GM23338 (cell line): ENCODE results near the gene FMOD. TPM values are rescaled to one million over a fixed set of nuclear protein-coding genes. Genes with fewer than 3 reads are reported as not detected.

Source experiments
- ATAC-seq: fragments of 200-7000 bp; cut with Tn5 transposase; 3 replicates; pipeline ENCODE4 v1.9.1; 2020
- DNase-seq: peaks from one replicate; pipeline ENCODE4 v3.0.0-alpha.2; 2015; ENCODE audit warnings: low spot score
- H2AFZ ChIP-seq: fragments of 200-600 bp; sonication (generic); 2 replicates; pipeline ENCODE4 v1.8.0; 2016; ENCODE audit warnings: antibody characterized with exemption, mild to moderate bottlenecking, moderate library complexity
- H3F3A ChIP-seq: fragments of 200-600 bp; sonication (generic); replicated peaks from 2 replicates; pipeline ENCODE4 v1.8.0; 2017; ENCODE audit warnings: antibody characterized with exemption, mixed run types, low read depth
- H3K27ac ChIP-seq: fragments of 200-600 bp; sonication (generic); 2 replicates; pipeline ENCODE4 v1.6.1; 2016; ENCODE audit warnings: low read depth
- H3K27me3 ChIP-seq: fragments of 200-600 bp; sonication (generic); 2 replicates; pipeline ENCODE4 v1.8.0; 2016; ENCODE audit warnings: mild to moderate bottlenecking, mixed run types, moderate library complexity; ENCODE audit not compliant: insufficient read depth
- H3K36me3 ChIP-seq: fragments of 200-600 bp; sonication (generic); 2 replicates; pipeline ENCODE4 v1.8.0; 2016; ENCODE audit warnings: mild to moderate bottlenecking; ENCODE audit not compliant: insufficient read depth
- H3K4me1 ChIP-seq: fragments of 200-600 bp; sonication (generic); 2 replicates; pipeline ENCODE4 v1.8.0; 2016; ENCODE audit warnings: mild to moderate bottlenecking, moderate library complexity; ENCODE audit not compliant: insufficient read depth
- H3K4me2 ChIP-seq: fragments of 200-600 bp; sonication (generic); 2 replicates; pipeline ENCODE4 v1.7.1; 2017; ENCODE audit warnings: mixed run types
- H3K4me3 ChIP-seq: fragments of 200-600 bp; sonication (generic); 2 replicates; pipeline ENCODE4 v1.6.1; 2016; ENCODE audit warnings: mixed run types
- H3K79me2 ChIP-seq: fragments of 200-600 bp; sonication (generic); replicated peaks from 2 replicates; pipeline ENCODE4 v1.8.0; 2017; ENCODE audit warnings: mild to moderate bottlenecking; ENCODE audit not compliant: insufficient read depth
- H3K9me2 ChIP-seq: fragments of 200-600 bp; sonication (generic); 2 replicates; pipeline ENCODE4 v1.8.0; 2017; ENCODE audit not compliant: insufficient read depth
- H4K20me1 ChIP-seq: fragments of 200-600 bp; sonication (generic); replicated peaks from 2 replicates; pipeline ENCODE4 v1.8.0; 2017; ENCODE audit warnings: mild to moderate bottlenecking; ENCODE audit not compliant: insufficient read depth
- H3K27ac Mint-ChIP-seq: 2 replicates; pipeline ENCODE4 v1.8.0; 2020; ENCODE audit warnings: inconsistent platforms, mild to moderate bottlenecking, moderate library complexity, mixed read lengths
- H3K27me3 Mint-ChIP-seq: 3 replicates; pipeline ENCODE4 v1.8.0; 2022; ENCODE audit warnings: low read depth, mild to moderate bottlenecking, moderate library complexity, mixed read lengths, inconsistent platforms; ENCODE audit not compliant: insufficient read depth, poor library complexity
- H3K36me3 Mint-ChIP-seq: 3 replicates; pipeline ENCODE4 v1.8.0; 2021; ENCODE audit warnings: low read depth, mild to moderate bottlenecking, inconsistent platforms, moderate library complexity, mixed read lengths
- H3K4me1 Mint-ChIP-seq: 3 replicates; pipeline ENCODE4 v1.8.0; 2020; ENCODE audit warnings: mild to moderate bottlenecking, inconsistent platforms, mixed read lengths
- H3K4me3 Mint-ChIP-seq: 3 replicates; pipeline ENCODE4 v1.8.0; 2021; ENCODE audit warnings: moderate library complexity, mild to moderate bottlenecking, inconsistent platforms, mixed read lengths
- H3K9me3 Mint-ChIP-seq: 3 replicates; pipeline ENCODE4 v1.8.0; 2020; ENCODE audit warnings: moderate library complexity, mild to moderate bottlenecking, inconsistent platforms, mixed read lengths
- CREB1 ChIP-seq: fragments of 250-450 bp; sonication (Bioruptor Pico); IDR thresholded peaks from 2 replicates; pipeline ENCODE4 v1.5.0; 2020; ENCODE audit warnings: low read depth, mild to moderate bottlenecking, moderate library complexity
- CTCF ChIP-seq, 2 experiments: fragments of 200-600 bp in 1 of 2; sonication (generic) in 1 of 2; conservative IDR thresholded peaks; 2 replicates each; pipeline versions ENCODE4 v1.5.1 to v1.6.1; 2016 to 2017; ENCODE audit warnings: antibody characterized with exemption in 2 of 2, low read depth in 2 of 2, mild to moderate bottlenecking in 2 of 2, moderate library complexity in 1 of 2
- ETS1 ChIP-seq: IDR thresholded peaks from 2 replicates; pipeline ENCODE4 v1.6.1; 2016; ENCODE audit warnings: antibody characterized with exemption
- EZH2 ChIP-seq: fragments of 200-600 bp; sonication (generic); IDR thresholded peaks from one replicate; pipeline ENCODE4 v1.8.0; 2017; ENCODE audit warnings: antibody characterized with exemption, mild to moderate bottlenecking, low read depth; ENCODE audit not compliant: unreplicated experiment
- EZH2phosphoT487 ChIP-seq: fragments of 200-600 bp; sonication (generic); IDR thresholded peaks from one replicate; pipeline ENCODE4 v1.8.1; 2018; ENCODE audit warnings: antibody characterized with exemption; ENCODE audit not compliant: unreplicated experiment
- JUNB ChIP-seq: IDR thresholded peaks from one replicate; pipeline ENCODE4 v1.6.1; 2016; ENCODE audit warnings: antibody characterized with exemption; ENCODE audit not compliant: unreplicated experiment
- NANOG ChIP-seq: IDR thresholded peaks from 2 replicates; pipeline ENCODE4 v1.6.1; 2016; ENCODE audit warnings: antibody characterized with exemption, borderline replicate concordance
- POLR2AphosphoS5 ChIP-seq: IDR thresholded peaks from 2 replicates; pipeline ENCODE4 v1.6.1; 2016; ENCODE audit warnings: antibody characterized with exemption, low read depth
- STAT1 ChIP-seq: IDR thresholded peaks from one replicate; pipeline ENCODE4 v1.6.1; 2016; ENCODE audit warnings: antibody characterized with exemption; ENCODE audit not compliant: unreplicated experiment
- ZNF114 ChIP-seq: fragments of 250-450 bp; sonication (Bioruptor Pico); IDR thresholded peaks from 2 replicates; pipeline ENCODE4 v1.5.0; 2020; ENCODE audit warnings: mild to moderate bottlenecking, moderate library complexity
- ZNF331 ChIP-seq: fragments of 250-450 bp; sonication (Bioruptor Pico); IDR thresholded peaks from 2 replicates; pipeline ENCODE4 v1.5.0; 2020; ENCODE audit warnings: low read depth, mild to moderate bottlenecking, moderate library complexity
- polyA plus RNA-seq: library from polyadenylated mRNA; unstranded; fragments of >200 nt; fragmentation: Nextera tagmentation; extraction: Ambion mirVana; gene quantifications from 2 replicates; pipeline ENCODE4 v1.2.1, GENCODE V29; 2016
- total RNA-seq: library from RNA; depleted of rRNA; stranded (reverse); fragments of >200 nt; shearing (Covaris generic); gene quantifications from 2 replicates; pipeline ENCODE4 v1.2.3, GENCODE V29; 2014
- TF ChIP-seq, protein P1 (sequence below): IDR thresholded peaks from one replicate; pipeline ENCODE4 v1.6.1; 2018; ENCODE audit warnings: antibody characterized with exemption; ENCODE audit not compliant: unreplicated experiment

Gene FMOD
- total and polyA plus RNA-seq, 2 experiments from 2014 or later: 0.27 to 1.3 TPM

GRCh38 chr1:203364094-203364801 lies 13.3 kb upstream of the FMOD start:
- Histone ChIP-seq H3K27ac (no peak overlapping the region), H3K36me3 (no peaks in the 10 kb centered on the region), H3K4me3 (no peak overlapping the region), H3K27me3 (no peaks in the 10 kb centered on the region), H3F3A (no peaks in the 10 kb centered on the region), H3K4me2 (no peak overlapping the region), H3K4me1 (no peaks in the 10 kb centered on the region), H3K9me2 (no peaks in the 10 kb centered on the region), H4K20me1 (no peaks in the 10 kb centered on the region), H3K79me2 (no peaks in the 10 kb centered on the region), H2AFZ (no peak overlapping the region)
- Mint-ChIP-seq H3K36me3 (no peaks in the 10 kb centered on the region), H3K27me3 (peaks cover 6% of the 10 kb centered on the region), H3K9me3 (no peaks in the 10 kb centered on the region), H3K4me3 (no peak overlapping the region), H3K27ac (no peak overlapping the region), H3K4me1 (peaks cover 9% of the 10 kb centered on the region)
- TF ChIP-seq, protein P1, sequence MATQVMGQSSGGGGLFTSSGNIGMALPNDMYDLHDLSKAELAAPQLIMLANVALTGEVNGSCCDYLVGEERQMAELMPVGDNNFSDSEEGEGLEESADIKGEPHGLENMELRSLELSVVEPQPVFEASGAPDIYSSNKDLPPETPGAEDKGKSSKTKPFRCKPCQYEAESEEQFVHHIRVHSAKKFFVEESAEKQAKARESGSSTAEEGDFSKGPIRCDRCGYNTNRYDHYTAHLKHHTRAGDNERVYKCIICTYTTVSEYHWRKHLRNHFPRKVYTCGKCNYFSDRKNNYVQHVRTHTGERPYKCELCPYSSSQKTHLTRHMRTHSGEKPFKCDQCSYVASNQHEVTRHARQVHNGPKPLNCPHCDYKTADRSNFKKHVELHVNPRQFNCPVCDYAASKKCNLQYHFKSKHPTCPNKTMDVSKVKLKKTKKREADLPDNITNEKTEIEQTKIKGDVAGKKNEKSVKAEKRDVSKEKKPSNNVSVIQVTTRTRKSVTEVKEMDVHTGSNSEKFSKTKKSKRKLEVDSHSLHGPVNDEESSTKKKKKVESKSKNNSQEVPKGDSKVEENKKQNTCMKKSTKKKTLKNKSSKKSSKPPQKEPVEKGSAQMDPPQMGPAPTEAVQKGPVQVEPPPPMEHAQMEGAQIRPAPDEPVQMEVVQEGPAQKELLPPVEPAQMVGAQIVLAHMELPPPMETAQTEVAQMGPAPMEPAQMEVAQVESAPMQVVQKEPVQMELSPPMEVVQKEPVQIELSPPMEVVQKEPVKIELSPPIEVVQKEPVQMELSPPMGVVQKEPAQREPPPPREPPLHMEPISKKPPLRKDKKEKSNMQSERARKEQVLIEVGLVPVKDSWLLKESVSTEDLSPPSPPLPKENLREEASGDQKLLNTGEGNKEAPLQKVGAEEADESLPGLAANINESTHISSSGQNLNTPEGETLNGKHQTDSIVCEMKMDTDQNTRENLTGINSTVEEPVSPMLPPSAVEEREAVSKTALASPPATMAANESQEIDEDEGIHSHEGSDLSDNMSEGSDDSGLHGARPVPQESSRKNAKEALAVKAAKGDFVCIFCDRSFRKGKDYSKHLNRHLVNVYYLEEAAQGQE: no peak
- TF ChIP-seq ZNF114 (CRISPR knock-in tag) (no peak), NANOG (no peak), ZNF331 (CRISPR knock-in tag) (no peak), ETS1 (no peak), JUNB (no peak), POLR2AphosphoS5 (no peak), EZH2 (no peak), EZH2phosphoT487 (no peak)
- DNase-seq (no peak), ATAC-seq (no peak)

DNA sequence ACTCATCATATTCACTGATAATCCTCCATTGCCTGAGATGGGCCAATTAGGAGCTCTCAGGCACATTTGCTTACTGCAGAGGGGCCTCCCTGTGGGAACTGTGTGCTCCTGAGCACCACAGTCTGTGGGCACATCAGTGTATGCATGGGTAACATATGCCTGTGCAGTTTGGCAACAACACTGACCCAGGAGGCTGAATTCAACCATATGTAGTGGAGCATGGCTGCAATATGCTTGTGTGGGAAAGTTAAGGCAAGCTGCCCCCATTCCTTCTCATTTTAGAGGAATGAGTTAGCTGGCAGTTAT lies 11.8 kb upstream of the FMOD start:
- Histone ChIP-seq H3K27me3 (no peaks in the 10 kb centered on the region), H3K9me2 (no peaks in the 10 kb centered on the region), H3K4me3 (no peak overlapping the region), H3K27ac (no peak overlapping the region), H3K79me2 (no peaks in the 10 kb centered on the region), H2AFZ (no peak overlapping the region), H3K4me1 (no peaks in the 10 kb centered on the region), H3F3A (no peaks in the 10 kb centered on the region), H4K20me1 (no peaks in the 10 kb centered on the region), H3K4me2 (no peak overlapping the region), H3K36me3 (no peaks in the 10 kb centered on the region)
- no peaks in the 10 kb centered on the region for H3K9me3 Mint-ChIP-seq
- no peak for ATAC-seq
- H3K27me3 Mint-ChIP-seq: peaks cover 6% of the 10 kb centered on the region
- H3K27ac Mint-ChIP-seq: no peak overlapping the region
- H3K36me3 Mint-ChIP-seq: no peaks in the 10 kb centered on the region
- H3K4me1 Mint-ChIP-seq: peaks cover 9% of the 10 kb centered on the region
- no peak overlapping the region for H3K4me3 Mint-ChIP-seq
- no peak for DNase-seq
- TF ChIP-seq CREB1 (no peak), POLR2AphosphoS5 (no peak), NANOG (no peak), CTCF (conservative IDR thresholded peaks at IDR 0.05; ENCODE audit: low read depth in 2 of 2) (no peak), EZH2phosphoT487 (no peak), STAT1 (no peak), ZNF114 (CRISPR knock-in tag) (no peak), ETS1 (no peak)
- TF ChIP-seq, protein P1: no peak
